MM.1S (cell line): ENCODE results near the gene DPY19L1.
"Not testable (repeated sequence)": the region's sequence is repeated elsewhere in the genome, so short reads cannot be mapped to it uniquely, and the experiment has no call there.

Experiments
- DNase-seq: peaks from one replicate; pipeline ENCODE4 v3.0.0-alpha.2; 2015
- H2AFZ ChIP-seq: fragments of 300-600 bp; sonication (generic); 2 replicates; pipeline ENCODE4 v1.6.0; 2016; ENCODE audit warnings: antibody characterized with exemption, low read length
- H3F3A ChIP-seq: fragments of 300-600 bp; sonication (generic); 2 replicates; pipeline ENCODE4 v1.6.1; 2016; ENCODE audit warnings: mild to moderate bottlenecking, antibody characterized with exemption, low read length, moderate library complexity, mixed read lengths; ENCODE audit not compliant: insufficient read depth
- H3K27ac ChIP-seq: fragments of 300-600 bp; sonication (generic); 2 replicates; pipeline ENCODE4 v1.5.1; 2016; ENCODE audit warnings: mild to moderate bottlenecking, low read length
- H3K27me3 ChIP-seq: fragments of 300-600 bp; sonication (generic); replicated peaks from 2 replicates; pipeline ENCODE4 v1.6.0; 2016; ENCODE audit warnings: low read length; ENCODE audit not compliant: insufficient read depth
- H3K36me3 ChIP-seq: fragments of 300-600 bp; sonication (generic); replicated peaks from 2 replicates; pipeline ENCODE4 v1.6.1; 2016; ENCODE audit warnings: mild to moderate bottlenecking, low read length, mixed read lengths; ENCODE audit not compliant: insufficient read depth
- H3K4me1 ChIP-seq: fragments of 300-600 bp; sonication (generic); 2 replicates; pipeline ENCODE4 v1.6.1; 2016; ENCODE audit warnings: low read length, mixed read lengths
- H3K4me2 ChIP-seq: fragments of 300-600 bp; sonication (generic); 2 replicates; pipeline ENCODE4 v1.6.0; 2016; ENCODE audit warnings: low read depth, low read length
- H3K4me3 ChIP-seq: fragments of 300-600 bp; sonication (generic); 2 replicates; pipeline ENCODE4 v1.5.1; 2016; ENCODE audit warnings: low read length, mixed read lengths
- H3K79me2 ChIP-seq: fragments of 300-600 bp; sonication (generic); 2 replicates; pipeline ENCODE4 v1.6.1; 2016; ENCODE audit warnings: mixed run types, low read length, mixed read lengths
- H3K9ac ChIP-seq: fragments of 300-600 bp; sonication (generic); 2 replicates; pipeline ENCODE4 v1.6.1; 2016; ENCODE audit warnings: low read length, mixed read lengths
- H3K9me2 ChIP-seq: fragments of 300-600 bp; sonication (generic); replicated peaks from 2 replicates; pipeline ENCODE4 v1.6.1; 2016; ENCODE audit warnings: mild to moderate bottlenecking, low read length, mixed read lengths; ENCODE audit not compliant: insufficient read depth
- H3K9me3 ChIP-seq: fragments of 300-600 bp; sonication (generic); replicated peaks from 2 replicates; pipeline ENCODE4 v1.6.1; 2016; ENCODE audit warnings: mild to moderate bottlenecking, low read length, mixed read lengths; ENCODE audit not compliant: insufficient read depth
- H4K20me1 ChIP-seq: fragments of 300-600 bp; sonication (generic); 2 replicates; pipeline ENCODE4 v1.6.1; 2016; ENCODE audit warnings: mild to moderate bottlenecking, low read length, moderate library complexity, mixed read lengths; ENCODE audit not compliant: insufficient read depth
- EZH2 ChIP-seq: fragments of 300-600 bp; sonication (generic); optimal IDR thresholded peaks from 2 replicates; pipeline ENCODE3; 2017; ENCODE audit warnings: low read depth, mild to moderate bottlenecking, antibody characterized with exemption, low read length, mixed read lengths
- EZH2phosphoT487 ChIP-seq: fragments of 300-600 bp; sonication (generic); IDR thresholded peaks from 2 replicates; pipeline ENCODE4 v1.6.1; 2018; ENCODE audit warnings: antibody characterized with exemption, low read length
- TF ChIP-seq, protein P1 (sequence below): fragments of 300-600 bp; sonication (generic); IDR thresholded peaks from 2 replicates; pipeline ENCODE4 v1.5.1; 2016; ENCODE audit warnings: antibody characterized with exemption, low read length, mixed read lengths

DPY19L1 gene

DNA sequence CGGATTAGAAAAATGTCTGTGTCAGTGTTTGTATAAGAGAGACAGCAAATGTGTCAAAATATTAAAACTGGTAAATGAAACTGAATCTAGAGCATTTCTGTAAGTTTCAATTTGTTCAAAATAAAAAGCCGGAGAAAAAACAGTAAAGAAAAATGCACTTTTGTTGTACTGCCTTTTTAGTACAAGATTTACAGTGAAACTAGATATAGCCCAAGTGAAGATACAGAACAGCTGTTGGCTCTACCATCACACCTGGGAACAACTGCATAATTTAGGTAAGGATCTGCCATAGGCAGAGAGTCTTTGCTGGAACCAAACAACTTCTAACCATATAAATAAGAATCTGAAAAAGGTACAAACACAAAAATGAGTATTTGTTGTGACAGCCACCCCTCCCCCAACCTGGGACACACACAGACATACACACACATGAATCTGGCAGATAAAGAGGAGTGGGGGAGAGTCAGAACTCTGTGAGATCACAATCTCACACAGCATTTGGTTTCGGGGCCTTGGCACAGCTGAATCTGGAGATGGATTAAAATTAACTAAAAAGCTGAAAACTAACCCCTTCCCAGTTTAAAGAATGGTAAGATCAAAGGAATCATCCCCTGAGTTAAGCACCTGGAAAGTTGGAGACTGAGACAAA, 54.8 kb downstream of the DPY19L1 start:
- Histone ChIP-seq H3K79me2 (peaks cover 24% of the 10 kb centered on the region), H3F3A (peaks cover 17% of the 10 kb centered on the region), H3K9ac (peak overlapping the region; percentile 10; the same call in 1 of the 2 replicates), H3K4me1 (peaks cover 16% of the 10 kb centered on the region), H3K4me3 (peak overlapping the region; percentile 29), H3K27ac (peak overlapping the region; percentile 74), H3K36me3 (no peaks in the 10 kb centered on the region), H3K9me2 (no peaks in the 10 kb centered on the region), H3K4me2 (peak overlapping the region; percentile 58), H3K27me3 (no peaks in the 10 kb centered on the region), H3K9me3 (no peaks in the 10 kb centered on the region), H4K20me1 (no peaks in the 10 kb centered on the region), H2AFZ (no peak overlapping the region)
- DNase-seq = peak; percentile 71
- no peak for TF ChIP-seq EZH2phosphoT487
- TF ChIP-seq, protein P1, sequence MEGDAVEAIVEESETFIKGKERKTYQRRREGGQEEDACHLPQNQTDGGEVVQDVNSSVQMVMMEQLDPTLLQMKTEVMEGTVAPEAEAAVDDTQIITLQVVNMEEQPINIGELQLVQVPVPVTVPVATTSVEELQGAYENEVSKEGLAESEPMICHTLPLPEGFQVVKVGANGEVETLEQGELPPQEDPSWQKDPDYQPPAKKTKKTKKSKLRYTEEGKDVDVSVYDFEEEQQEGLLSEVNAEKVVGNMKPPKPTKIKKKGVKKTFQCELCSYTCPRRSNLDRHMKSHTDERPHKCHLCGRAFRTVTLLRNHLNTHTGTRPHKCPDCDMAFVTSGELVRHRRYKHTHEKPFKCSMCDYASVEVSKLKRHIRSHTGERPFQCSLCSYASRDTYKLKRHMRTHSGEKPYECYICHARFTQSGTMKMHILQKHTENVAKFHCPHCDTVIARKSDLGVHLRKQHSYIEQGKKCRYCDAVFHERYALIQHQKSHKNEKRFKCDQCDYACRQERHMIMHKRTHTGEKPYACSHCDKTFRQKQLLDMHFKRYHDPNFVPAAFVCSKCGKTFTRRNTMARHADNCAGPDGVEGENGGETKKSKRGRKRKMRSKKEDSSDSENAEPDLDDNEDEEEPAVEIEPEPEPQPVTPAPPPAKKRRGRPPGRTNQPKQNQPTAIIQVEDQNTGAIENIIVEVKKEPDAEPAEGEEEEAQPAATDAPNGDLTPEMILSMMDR = no peak
- TF ChIP-seq EZH2 = no peak

DNA sequence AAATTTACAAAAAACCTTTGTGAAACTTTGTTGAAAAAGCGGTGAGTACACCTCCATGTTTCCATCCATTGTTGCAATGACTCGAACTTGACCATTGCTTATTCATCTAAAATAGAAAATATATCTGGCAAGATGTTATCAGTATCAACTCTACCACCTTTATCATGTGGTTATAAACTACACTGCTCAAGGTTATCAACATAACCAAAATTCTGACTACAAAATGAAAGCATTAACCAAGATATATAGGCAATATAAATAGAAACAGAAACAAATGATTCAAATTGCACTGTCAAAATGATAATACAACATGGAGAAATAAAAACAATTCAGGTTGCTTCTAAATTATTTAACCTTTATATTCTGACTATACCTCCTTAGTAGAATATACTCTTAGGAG, 58.2 kb downstream of the DPY19L1 start:
- H3K9me3 ChIP-seq, H2AFZ ChIP-seq, H3K36me3 ChIP-seq, H4K20me1 ChIP-seq, H3K9me2 ChIP-seq, H3K27ac ChIP-seq, H3K27me3 ChIP-seq, H3K4me2 ChIP-seq, H3K9ac ChIP-seq, H3K4me3 ChIP-seq, DNase-seq: not testable (repeated sequence)
- peaks cover 17% of the 10 kb centered on the region for H3F3A ChIP-seq
- peaks cover 12% of the 10 kb centered on the region for H3K4me1 ChIP-seq
- peaks cover 20% of the 10 kb centered on the region for H3K79me2 ChIP-seq

DNA sequence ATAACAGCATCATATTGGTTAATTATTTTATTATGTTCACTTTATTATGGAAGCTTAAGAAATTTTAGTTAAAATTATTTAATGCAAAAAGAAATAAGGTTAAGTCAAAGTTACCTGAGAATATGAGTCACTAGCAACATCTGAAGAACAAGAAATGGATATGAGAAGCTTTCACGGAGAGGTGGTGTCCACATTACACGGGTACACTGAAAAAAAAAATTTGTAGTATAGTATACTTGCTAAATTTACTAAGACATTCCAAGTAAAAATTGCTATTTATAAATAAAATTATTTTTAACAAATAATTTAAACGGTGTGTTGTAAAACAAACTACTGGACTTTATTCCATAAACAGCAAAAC, 63.9 kb downstream of the DPY19L1 start:
- Histone ChIP-seq H3K9ac (no peak overlapping the region), H3K27me3 (no peaks in the 10 kb centered on the region), H3K4me2 (no peak overlapping the region), H3K27ac (no peak overlapping the region), H3K4me3 (no peak overlapping the region), H3K4me1 (no peaks in the 10 kb centered on the region), H3K9me3 (no peaks in the 10 kb centered on the region), H3K9me2 (no peaks in the 10 kb centered on the region), H3K79me2 (0 out of 2 replicates have a peak, but pooled peaks cover 3% of the 10 kb centered on the region), H3K36me3 (no peaks in the 10 kb centered on the region), H3F3A (no peaks in the 10 kb centered on the region), H2AFZ (no peak overlapping the region), H4K20me1 (no peaks in the 10 kb centered on the region)
- no peak for DNase-seq
- TF ChIP-seq EZH2phosphoT487 (no peak), EZH2 (no peak)
- TF ChIP-seq, protein P1 = no peak

DNA sequence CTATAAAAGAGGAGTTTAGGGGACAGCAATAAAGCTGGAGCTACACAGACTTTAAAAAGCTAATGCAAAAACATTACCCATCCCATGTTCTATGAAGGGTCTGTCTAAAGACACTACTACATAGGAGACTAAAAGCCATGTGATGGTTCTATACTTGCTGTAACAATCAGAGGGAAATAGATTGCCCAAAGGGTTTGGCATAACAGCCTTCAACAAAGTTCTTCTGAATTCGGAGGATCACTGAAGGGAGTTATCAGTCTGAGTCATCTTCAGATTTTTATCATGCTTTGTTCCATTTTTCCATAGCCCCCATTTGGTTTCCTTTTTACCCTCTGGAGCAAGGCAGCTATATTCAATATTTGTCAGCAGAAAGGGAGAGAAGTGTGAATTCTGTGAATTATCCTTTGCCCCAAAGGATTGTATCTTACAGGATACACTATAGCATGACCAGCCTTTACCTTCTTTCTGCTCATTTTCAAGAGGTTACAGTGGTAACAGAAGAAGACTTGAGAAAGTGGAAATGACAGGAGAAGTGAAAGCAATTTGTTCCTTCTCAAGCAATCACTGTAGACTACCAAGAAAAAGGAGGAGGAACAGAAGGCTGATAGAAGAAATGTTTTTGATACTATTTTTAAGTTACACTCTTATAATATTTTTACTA, 64.4 kb downstream of the DPY19L1 start:
- not testable (repeated sequence) for H3K9ac ChIP-seq, DNase-seq, H3K27me3 ChIP-seq, H4K20me1 ChIP-seq, H3K27ac ChIP-seq, H2AFZ ChIP-seq, H3K9me2 ChIP-seq, H3K4me1 ChIP-seq, H3K4me2 ChIP-seq, H3K79me2 ChIP-seq, H3K36me3 ChIP-seq, H3F3A ChIP-seq, H3K4me3 ChIP-seq, H3K9me3 ChIP-seq

DNA sequence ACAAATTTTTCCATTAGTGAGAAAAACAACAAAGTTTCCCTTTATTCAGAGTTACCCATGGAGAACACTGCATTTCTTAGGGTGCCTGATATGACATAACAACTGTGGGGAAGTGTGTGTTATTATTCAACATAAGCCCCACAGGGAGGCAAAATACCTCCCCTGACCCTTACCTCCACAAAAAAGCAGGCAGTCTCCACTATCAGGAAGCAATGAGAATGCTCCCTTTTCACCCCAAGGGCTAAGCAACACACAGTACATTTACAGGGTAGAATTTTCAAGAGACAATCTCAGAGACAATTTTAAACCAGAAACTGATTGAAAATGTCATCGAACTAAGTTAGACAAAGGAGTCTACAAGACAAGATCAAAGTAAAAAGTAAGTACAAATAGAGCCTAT, 69.5 kb downstream of the DPY19L1 start:
- H3K9me2 ChIP-seq, H3F3A ChIP-seq, H2AFZ ChIP-seq, H3K27ac ChIP-seq, H4K20me1 ChIP-seq, H3K27me3 ChIP-seq, H3K36me3 ChIP-seq, DNase-seq, H3K9me3 ChIP-seq, H3K4me2 ChIP-seq, H3K4me1 ChIP-seq, H3K4me3 ChIP-seq, H3K79me2 ChIP-seq, H3K9ac ChIP-seq: not testable (repeated sequence)

DNA sequence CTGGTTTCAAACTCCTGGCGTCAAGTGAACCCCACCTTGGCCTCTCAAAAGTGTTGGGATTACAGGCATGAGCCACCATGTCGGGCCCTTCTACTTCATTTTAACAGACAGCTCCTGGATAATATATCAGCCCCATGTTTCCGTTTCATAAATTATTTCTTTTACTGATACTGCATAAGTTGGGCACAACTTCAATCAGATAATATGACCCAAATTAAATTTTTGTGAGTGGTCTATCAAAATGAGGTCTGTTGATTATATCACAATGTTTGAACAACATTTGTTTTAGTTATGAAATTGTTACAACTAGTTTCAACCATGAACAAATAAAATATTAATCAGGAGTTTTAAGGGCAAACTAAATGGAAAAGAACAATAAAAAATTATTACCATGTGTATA, 70.8 kb downstream of the DPY19L1 start:
- H3K79me2 ChIP-seq, H3K36me3 ChIP-seq, H3K27me3 ChIP-seq, DNase-seq, H4K20me1 ChIP-seq, H3K9ac ChIP-seq, H3K9me2 ChIP-seq, H3K4me2 ChIP-seq, H3K9me3 ChIP-seq, H3F3A ChIP-seq, H3K4me1 ChIP-seq, H2AFZ ChIP-seq, H3K27ac ChIP-seq, H3K4me3 ChIP-seq: not testable (repeated sequence)
